ENCODE results near the gene ANKRD18A.
"Not testable (repeated sequence)": the region's sequence is repeated elsewhere in the genome, so short reads cannot be mapped to it uniquely, and the experiment has no call there.

Gene ANKRD18A

DNA sequence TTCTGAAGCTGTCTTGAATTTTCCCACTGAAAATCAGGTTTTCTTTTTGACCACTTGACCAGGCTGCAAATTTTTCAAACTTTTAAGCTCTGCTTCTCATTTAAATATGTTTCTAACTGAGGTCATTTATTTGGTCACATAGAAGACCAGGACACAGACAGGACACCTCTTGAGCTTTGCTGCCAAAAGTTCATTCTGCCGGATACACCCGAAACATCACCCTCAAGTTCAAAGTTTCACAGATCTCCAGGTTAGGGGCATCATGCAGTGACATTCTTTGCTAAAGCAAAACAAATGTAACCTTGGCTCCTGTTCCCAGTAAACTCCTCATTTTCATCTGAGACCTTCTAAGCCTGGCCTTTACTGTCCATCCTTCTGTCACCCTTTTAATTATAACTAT, 65.4 kb downstream of the ANKRD18A start:
- not testable (repeated sequence) for H3K9me3 ChIP-seq (ENCODE audit: low read length); H2AFZ ChIP-seq (ENCODE audit: low read depth, low read length); H3K36me3 ChIP-seq (ENCODE audit: insufficient read depth, low read length); H3K4me1 ChIP-seq (ENCODE audit: insufficient read depth, low read length); H3K27me3 ChIP-seq (ENCODE audit: insufficient read depth, low read length); H3K4me3 ChIP-seq (ENCODE audit: low read length)

DNA sequence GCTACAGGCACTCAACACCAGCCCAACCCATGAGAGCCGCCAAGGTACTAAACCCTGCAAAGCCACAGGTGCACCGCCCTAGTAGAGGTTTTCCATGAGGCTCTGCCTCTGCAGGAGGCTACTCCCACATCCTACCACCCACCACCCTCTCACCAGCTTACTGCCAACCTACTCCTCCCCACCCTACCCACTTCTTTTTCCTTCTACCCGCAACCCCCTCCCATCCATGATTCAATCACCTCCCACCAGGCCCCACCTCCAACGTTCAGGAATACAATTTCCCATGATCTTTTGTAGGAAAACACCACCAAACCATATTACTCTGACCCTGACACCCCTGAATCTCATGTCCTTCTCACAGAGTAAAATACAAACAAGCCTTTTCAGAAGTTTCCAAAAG, 67.4 kb downstream of the ANKRD18A start:
- not testable (repeated sequence) for H3K4me1 ChIP-seq (ENCODE audit: insufficient read depth, low read length); H3K9me3 ChIP-seq (ENCODE audit: low read length); H3K36me3 ChIP-seq (ENCODE audit: insufficient read depth, low read length); H3K4me3 ChIP-seq (ENCODE audit: low read length); H3K27me3 ChIP-seq (ENCODE audit: insufficient read depth, low read length); H2AFZ ChIP-seq (ENCODE audit: low read depth, low read length)

DNA sequence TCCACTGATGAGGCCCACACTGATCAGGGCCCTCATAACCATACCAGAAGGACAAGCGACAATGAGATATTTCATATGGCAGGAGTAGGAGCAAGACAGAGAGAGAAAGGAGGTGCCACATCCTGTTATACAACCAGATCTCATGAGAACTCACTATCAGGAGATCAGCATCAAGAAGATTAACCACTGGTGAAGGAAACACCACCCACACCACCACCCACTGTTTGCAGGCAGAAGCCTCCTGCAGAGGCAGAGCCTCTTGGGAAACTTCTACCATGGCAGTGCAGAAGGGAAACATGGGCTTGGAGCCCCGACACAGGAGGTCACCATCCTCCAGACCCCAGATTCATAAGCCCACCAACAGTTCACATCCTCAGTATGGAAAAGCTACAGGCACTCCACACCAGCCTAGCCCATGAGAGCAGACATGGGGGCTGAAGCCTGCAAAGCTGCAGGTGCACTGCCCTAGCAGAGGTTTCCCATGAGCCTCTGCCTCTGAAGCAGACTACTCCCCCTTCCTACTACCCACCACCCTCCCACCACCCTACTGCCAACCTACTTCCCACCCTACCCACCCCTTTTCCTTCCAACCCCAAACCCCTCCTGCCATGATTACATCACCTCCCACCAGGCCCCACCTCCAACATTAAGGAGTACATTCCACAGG, 73.8 kb downstream of the ANKRD18A start:
- not testable (repeated sequence) for H3K27me3 ChIP-seq (ENCODE audit: insufficient read depth, low read length); H2AFZ ChIP-seq (ENCODE audit: low read depth, low read length); H3K9me3 ChIP-seq (ENCODE audit: low read length); H3K4me3 ChIP-seq (ENCODE audit: low read length); H3K4me1 ChIP-seq (ENCODE audit: insufficient read depth, low read length); H3K36me3 ChIP-seq (ENCODE audit: insufficient read depth, low read length)

DNA sequence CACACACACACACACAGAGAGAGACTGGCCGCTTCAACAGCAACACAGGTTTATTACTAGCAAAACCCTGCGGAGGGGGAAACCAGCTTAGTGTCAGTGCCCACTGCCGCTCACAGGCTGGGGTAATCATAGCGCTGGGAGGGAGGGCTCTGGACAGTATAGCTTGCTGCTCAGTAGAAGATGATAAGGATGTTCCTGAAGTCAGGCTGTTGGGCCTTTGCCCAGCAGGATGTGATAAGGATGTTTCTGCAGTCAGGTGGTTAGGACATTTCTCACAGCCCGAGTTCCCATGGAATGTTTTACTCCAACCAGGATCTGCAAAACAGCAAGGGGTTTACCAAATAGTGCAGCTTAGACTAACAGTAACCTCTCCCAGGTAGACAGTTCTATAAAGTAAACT, 79.9 kb downstream of the ANKRD18A start:
- not testable (repeated sequence) for H3K4me3 ChIP-seq (ENCODE audit: low read length); H3K4me1 ChIP-seq (ENCODE audit: insufficient read depth, low read length); H3K36me3 ChIP-seq (ENCODE audit: insufficient read depth, low read length); H3K27me3 ChIP-seq (ENCODE audit: insufficient read depth, low read length); H2AFZ ChIP-seq (ENCODE audit: low read depth, low read length); H3K9me3 ChIP-seq (ENCODE audit: low read length)

DNA sequence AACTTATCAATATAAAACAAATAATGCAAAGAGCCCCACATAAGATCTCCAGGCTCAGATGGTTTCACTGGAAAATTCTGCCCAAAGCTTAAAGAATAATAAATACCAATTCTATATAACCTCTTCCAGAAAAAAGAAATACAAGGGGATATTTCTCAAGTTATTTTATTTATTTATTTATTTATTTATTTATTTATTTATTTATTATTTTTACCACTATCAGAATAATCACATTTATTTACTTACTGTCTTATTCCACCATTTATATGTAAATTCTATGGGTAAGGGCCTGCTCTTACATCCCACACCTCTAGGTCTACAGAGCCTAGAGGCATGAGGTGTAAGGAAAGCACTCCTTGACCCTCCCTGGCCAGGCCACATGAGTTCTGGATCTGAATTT, 91.1 kb downstream of the ANKRD18A start:
- Histone ChIP-seq H3K4me3 (ENCODE audit: low read length) (no peak overlapping the region), H3K4me1 (ENCODE audit: insufficient read depth, low read length) (peaks cover 7% of the 10 kb centered on the region), H2AFZ (ENCODE audit: low read depth, low read length) (no peak overlapping the region), H3K9me3 (ENCODE audit: low read length) (peaks cover 2% of the 10 kb centered on the region), H3K27me3 (ENCODE audit: insufficient read depth, low read length) (peaks cover 2% of the 10 kb centered on the region), H3K36me3 (ENCODE audit: insufficient read depth, low read length) (no peaks in the 10 kb centered on the region)

DNA sequence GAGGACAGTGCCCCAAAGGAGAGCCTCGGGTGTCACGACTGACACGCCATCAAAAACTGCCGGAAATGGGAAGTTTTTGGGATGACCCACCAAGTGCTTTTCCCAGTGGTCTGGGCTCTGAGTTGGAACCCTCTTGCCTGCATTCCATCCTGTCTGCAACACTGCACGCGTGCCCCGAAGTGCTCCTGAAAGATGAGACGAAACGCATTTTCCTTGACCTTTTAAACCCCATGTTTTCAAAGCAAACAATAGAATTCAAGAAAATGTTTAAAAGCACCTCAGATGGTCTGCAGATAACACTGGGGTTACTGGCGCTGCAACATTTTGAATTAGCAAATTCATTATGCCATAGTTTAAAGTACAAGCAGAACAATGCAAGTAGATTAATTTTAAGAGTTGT, 92.9 kb downstream of the ANKRD18A start:
- H3K4me1 ChIP-seq (ENCODE audit: insufficient read depth, low read length) = peaks cover 7% of the 10 kb centered on the region

DNA sequence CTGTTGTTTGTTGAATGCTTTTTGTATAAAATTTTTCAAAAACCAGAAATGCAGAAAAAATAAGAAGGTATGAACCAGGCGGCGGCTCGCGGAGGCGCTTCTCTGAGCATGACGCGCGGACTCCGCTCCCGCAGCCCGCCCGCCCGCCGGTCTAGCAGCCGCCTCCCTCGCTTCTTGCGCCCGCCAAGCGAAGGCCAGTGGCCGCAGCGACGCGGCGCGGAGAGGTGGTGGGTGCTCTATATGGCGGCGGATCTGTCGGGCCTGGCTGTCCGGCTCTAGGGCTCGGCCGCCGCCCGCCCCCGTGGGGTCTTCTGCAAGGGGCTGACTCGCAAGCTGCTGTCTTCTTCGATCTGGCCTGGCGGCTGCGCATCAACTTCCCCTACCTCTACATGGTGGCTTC, 93.8 kb downstream of the ANKRD18A start:
- Histone ChIP-seq H3K36me3 (ENCODE audit: insufficient read depth, low read length) (no peaks in the 10 kb centered on the region), H3K4me3 (ENCODE audit: low read length) (no peak overlapping the region), H3K27me3 (ENCODE audit: insufficient read depth, low read length) (peaks cover 8% of the 10 kb centered on the region), H3K9me3 (ENCODE audit: low read length) (peaks cover 2% of the 10 kb centered on the region), H3K4me1 (ENCODE audit: insufficient read depth, low read length) (peaks cover 7% of the 10 kb centered on the region), H2AFZ (ENCODE audit: low read depth, low read length) (no peak overlapping the region)

More for the DNA sequence above, 92.9 kb downstream of the ANKRD18A start:
- no peaks in the 10 kb centered on the region for H3K36me3 ChIP-seq (ENCODE audit: insufficient read depth, low read length)
- H3K9me3 ChIP-seq (ENCODE audit: low read length) = peaks cover 2% of the 10 kb centered on the region
- no peak overlapping the region for H3K4me3 ChIP-seq (ENCODE audit: low read length)
- H3K27me3 ChIP-seq (ENCODE audit: insufficient read depth, low read length) = peaks cover 6% of the 10 kb centered on the region
- no peak overlapping the region for H2AFZ ChIP-seq (ENCODE audit: low read depth, low read length)

DNA sequence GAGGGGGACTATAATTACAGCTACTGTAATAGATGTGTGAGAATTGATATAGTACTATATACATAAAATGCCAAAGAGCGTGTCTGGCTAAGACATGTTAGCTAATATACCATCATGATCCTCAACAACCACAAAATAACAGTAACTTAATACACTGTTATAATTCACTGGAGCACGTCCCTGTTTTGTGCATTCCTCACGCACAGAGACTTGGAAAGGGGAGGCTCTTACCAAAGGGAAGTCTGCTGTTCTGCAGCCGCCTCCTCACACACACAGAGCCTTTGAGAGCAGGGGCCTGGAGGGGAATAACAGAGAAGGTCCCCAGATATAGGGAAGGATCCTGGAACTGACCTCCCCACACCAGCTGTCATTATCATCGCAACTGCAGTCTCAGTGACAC, 97.3 kb downstream of the ANKRD18A start:
- no peaks in the 10 kb centered on the region for H3K36me3 ChIP-seq (ENCODE audit: insufficient read depth, low read length)
- H3K4me3 ChIP-seq (ENCODE audit: low read length) = no peak overlapping the region
- H3K9me3 ChIP-seq (ENCODE audit: low read length) = no peaks in the 10 kb centered on the region
- no peak overlapping the region for H2AFZ ChIP-seq (ENCODE audit: low read depth, low read length)
- H3K4me1 ChIP-seq (ENCODE audit: insufficient read depth, low read length) = peaks cover 7% of the 10 kb centered on the region
- peaks cover 8% of the 10 kb centered on the region for H3K27me3 ChIP-seq (ENCODE audit: insufficient read depth, low read length)

DNA sequence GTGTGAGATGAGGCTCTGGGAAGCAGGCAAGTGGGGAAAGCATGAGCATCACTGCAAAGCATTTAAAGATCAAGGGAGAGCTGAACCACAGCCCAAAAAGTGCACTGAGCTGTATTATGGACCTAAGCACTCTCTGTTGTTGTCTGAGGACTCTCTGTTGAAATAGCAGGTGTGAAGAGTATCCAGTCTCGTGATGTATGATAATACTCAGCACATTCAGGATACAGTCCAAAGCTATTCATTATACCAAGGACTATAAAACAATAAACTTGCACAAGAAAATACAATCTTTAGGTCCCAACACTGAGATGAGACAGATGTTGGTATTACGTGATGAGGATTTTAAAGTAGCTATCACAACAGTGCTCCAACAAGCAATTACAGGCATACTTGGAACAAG, 98.6 kb downstream of the ANKRD18A start:
- H3K4me1 ChIP-seq (ENCODE audit: insufficient read depth, low read length) = no peaks in the 10 kb centered on the region
- H3K36me3 ChIP-seq (ENCODE audit: insufficient read depth, low read length) = no peaks in the 10 kb centered on the region
- H3K4me3 ChIP-seq (ENCODE audit: low read length) = no peak overlapping the region
- H2AFZ ChIP-seq (ENCODE audit: low read depth, low read length) = no peak overlapping the region
- peaks cover 8% of the 10 kb centered on the region for H3K27me3 ChIP-seq (ENCODE audit: insufficient read depth, low read length)
- no peaks in the 10 kb centered on the region for H3K9me3 ChIP-seq (ENCODE audit: low read length)

Measured in neuron (in vitro differentiated cells).